Mononuclear cell (primary cell): Measurements from ENCODE around the gene PPP6C. TPM values are rescaled to one million over a fixed set of nuclear protein-coding genes. Genes with fewer than 3 reads are reported as not detected.
"Not testable (repeated sequence)": the region's sequence is repeated elsewhere in the genome, so short reads cannot be mapped to it uniquely, and the experiment has no call there.

Experiments used
- H3K27me3 ChIP-seq: 2 replicates; pipeline ENCODE4 v1.6.0; 2011; ENCODE audit warnings: low read length, control low read depth; ENCODE audit not compliant: insufficient read depth
- H3K4me1 ChIP-seq: 2 replicates; pipeline ENCODE4 v1.5.1; 2011; ENCODE audit warnings: mild to moderate bottlenecking, low read length, control low read depth; ENCODE audit not compliant: insufficient read depth
- H3K4me3 ChIP-seq: 2 replicates; pipeline ENCODE4 v1.5.1; 2011; ENCODE audit warnings: mild to moderate bottlenecking, low read length, moderate library complexity
- H3K9me3 ChIP-seq: 2 replicates; pipeline ENCODE4 v1.5.1; 2011; ENCODE audit warnings: low read depth, mild to moderate bottlenecking, control low read depth, low read length
- total RNA-seq: library from RNA; depleted of rRNA; stranded (reverse); fragments of >200 nt; gene quantifications from one replicate; pipeline ENCODE4 v1.2.3, GENCODE V29; 2012

PPP6C gene
- total RNA-seq, 1 donor: 57.3 TPM

GRCh38 chr9:125200216-125201047 lies 10.8 kb upstream of the PPP6C start, which contains the start of gene RABEPK:
RABEPK (plus strand) TSS chr9:125200542; CDS start chr9:125203014, 2,472 bp downstream.
- Histone ChIP-seq H3K4me1 (peaks cover 24% of the 10 kb centered on the region), H3K4me3 (peak within 1 kb of the TSS; percentile 97), H3K9me3 (no peaks in the 10 kb centered on the region), H3K27me3 (no peaks in the 10 kb centered on the region)

DNA sequence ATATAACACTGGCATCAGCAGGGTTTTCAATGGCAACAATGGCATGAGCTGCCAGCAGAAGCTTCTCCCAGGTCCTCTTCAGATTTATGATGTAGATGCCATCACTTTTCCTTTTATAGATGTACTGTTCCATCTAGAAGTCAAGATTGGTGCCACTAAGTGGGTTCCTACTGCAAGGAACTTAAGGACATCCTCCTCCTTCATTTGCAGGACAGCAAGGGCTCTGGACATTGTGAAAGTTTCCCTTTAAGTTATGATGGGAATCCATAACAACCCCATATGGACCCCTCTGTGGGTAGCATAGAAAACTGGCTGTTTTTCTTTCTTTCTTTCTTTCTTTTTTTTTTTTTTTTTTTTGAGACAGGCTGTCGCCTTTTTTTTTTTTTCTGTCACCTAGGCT lies 6.0 kb upstream of the PPP6C start:
- not testable (repeated sequence) for H3K4me3 ChIP-seq, H3K27me3 ChIP-seq, H3K9me3 ChIP-seq
- peaks cover 45% of the 10 kb centered on the region for H3K4me1 ChIP-seq

DNA sequence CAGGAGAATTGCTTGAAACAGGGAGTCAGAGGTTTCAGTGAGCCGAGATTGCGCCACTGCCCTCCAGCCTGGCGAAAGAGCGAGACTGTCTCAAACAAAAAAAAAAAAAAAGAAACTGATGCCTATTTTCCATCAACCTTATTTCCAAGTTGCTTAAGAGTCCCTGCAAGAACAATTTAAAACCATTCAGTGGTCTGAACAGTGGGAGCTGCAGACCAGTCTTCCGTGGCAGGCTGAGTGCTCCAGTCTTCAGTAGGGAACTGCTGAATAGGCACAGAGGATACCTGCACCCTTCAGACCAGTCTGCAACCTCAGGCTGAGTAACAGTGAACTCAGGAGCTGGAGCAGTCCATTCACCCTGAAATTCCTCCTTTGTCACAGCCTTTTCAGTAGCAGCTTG lies 4.9 kb upstream of the PPP6C start:
- not testable (repeated sequence) for H3K27me3 ChIP-seq, H3K4me3 ChIP-seq, H3K9me3 ChIP-seq
- H3K4me1 ChIP-seq: peaks cover 47% of the 10 kb centered on the region

- H3K4me3 ChIP-seq: peak overlapping the region; percentile 100
- peaks cover 61% of the 10 kb centered on the region for H3K4me1 ChIP-seq
- no peaks in the 10 kb centered on the region for H3K27me3 ChIP-seq
- H3K9me3 ChIP-seq: no peaks in the 10 kb centered on the region
Observed at GRCh38 chr9:125190361-125190801, 778 bp upstream of the PPP6C start.

DNA sequence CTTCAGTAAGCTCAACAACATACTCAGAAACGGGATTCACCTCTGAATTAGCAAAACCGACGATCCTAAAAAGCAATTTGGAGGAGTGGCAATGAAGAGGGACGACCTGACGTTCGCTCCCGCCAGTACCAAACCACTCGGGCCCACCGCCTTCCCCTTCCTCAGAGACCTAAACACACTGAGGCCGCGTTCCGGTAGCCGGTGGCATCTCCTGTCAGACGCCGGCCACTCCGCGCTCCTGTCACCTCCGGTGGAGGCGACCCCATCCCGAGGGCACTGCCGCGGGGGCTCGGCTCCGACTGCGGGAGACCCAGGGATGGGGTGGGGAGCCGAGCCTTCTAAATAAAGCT lies 617 bp downstream of the PPP6C start:
- Histone ChIP-seq H3K4me3 (peak overlapping the region; percentile 100), H3K4me1 (peaks cover 48% of the 10 kb centered on the region), H3K27me3 (no peaks in the 10 kb centered on the region), H3K9me3 (no peaks in the 10 kb centered on the region)

GRCh38 chr9:125183561-125183960 lies 6.0 kb downstream of the PPP6C start:
- Histone ChIP-seq H3K4me1 (peaks cover 20% of the 10 kb centered on the region), H3K4me3 (no peak overlapping the region), H3K27me3 (no peaks in the 10 kb centered on the region), H3K9me3 (no peaks in the 10 kb centered on the region)

GRCh38 chr9:125183054-125183453 lies 6.5 kb downstream of the PPP6C start:
- H3K4me3 ChIP-seq: no peak overlapping the region
- peaks cover 15% of the 10 kb centered on the region for H3K4me1 ChIP-seq
- no peaks in the 10 kb centered on the region for H3K27me3 ChIP-seq
- no peaks in the 10 kb centered on the region for H3K9me3 ChIP-seq

DNA sequence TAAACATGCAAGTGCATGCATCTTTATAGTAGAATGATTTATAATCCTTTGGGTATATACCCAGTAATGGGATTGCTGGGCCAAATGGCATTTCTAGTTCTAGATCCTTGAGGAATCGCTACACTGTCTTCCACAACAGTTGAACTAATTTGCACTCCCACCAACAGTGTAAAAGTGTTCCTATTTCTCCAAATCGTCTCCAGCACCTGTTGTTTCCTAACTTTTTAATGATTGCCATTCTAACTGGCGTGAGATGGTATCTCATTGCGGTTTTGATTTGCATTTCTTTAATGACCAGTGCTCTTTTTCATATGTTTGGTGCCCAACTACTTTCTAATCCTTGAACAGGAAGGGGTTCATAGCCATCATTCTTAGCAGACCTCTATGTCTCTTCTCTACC lies 7.8 kb downstream of the PPP6C start:
- not testable (repeated sequence) for H3K27me3 ChIP-seq, H3K4me1 ChIP-seq, H3K9me3 ChIP-seq, H3K4me3 ChIP-seq

DNA sequence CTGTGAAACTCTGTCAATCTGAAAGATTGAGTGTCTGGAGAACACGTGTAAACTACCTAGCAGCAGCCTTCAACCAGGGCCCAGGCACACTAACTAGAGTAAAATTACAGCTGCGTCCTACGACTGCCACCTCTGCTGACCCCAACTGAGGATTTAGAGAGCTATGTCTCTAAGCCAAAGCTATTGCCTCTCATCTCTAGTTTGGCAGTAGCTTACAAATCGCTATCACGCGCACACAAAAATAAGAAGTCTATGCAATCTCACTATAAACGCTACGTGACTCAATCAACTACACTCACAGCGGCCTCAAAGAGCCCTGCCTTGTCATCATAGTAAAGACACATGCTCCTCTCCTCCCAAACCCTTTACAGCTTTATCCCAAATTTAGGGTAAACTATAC lies 8.7 kb downstream of the PPP6C start:
- H3K9me3 ChIP-seq: no peaks in the 10 kb centered on the region
- no peak overlapping the region for H3K4me3 ChIP-seq
- H3K4me1 ChIP-seq: no peaks in the 10 kb centered on the region
- H3K27me3 ChIP-seq: no peaks in the 10 kb centered on the region

DNA sequence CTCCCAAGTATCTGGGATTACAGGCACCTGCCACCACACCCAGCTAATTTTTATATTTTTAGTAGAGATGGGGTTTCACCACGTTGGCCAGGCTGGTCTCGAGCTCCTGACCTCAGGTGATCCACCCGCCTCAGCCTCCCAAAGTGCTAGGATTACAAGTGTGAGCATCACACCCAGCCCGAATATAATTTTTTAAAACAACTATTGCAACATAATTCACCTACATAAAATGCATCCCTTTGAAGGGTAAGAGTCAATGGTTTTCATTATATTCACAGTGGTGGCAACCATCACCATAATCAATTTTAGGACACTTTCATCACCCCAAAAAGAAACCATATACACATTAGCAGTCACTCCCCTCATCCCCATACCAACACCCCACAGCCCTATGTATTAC lies 9.8 kb downstream of the PPP6C start:
- H3K9me3 ChIP-seq, H3K4me1 ChIP-seq, H3K27me3 ChIP-seq, H3K4me3 ChIP-seq: not testable (repeated sequence)

- no peaks in the 10 kb centered on the region for H3K9me3 ChIP-seq
- H3K4me3 ChIP-seq: no peak overlapping the region
- H3K4me1 ChIP-seq: peaks cover 6% of the 10 kb centered on the region
- H3K27me3 ChIP-seq: no peaks in the 10 kb centered on the region
Observed at GRCh38 chr9:125177888-125178287, 11.7 kb downstream of the PPP6C start.

- H3K27me3 ChIP-seq: no peaks in the 10 kb centered on the region
Observed at GRCh38 chr9:125176636-125177035, 13.0 kb downstream of the PPP6C start.

DNA sequence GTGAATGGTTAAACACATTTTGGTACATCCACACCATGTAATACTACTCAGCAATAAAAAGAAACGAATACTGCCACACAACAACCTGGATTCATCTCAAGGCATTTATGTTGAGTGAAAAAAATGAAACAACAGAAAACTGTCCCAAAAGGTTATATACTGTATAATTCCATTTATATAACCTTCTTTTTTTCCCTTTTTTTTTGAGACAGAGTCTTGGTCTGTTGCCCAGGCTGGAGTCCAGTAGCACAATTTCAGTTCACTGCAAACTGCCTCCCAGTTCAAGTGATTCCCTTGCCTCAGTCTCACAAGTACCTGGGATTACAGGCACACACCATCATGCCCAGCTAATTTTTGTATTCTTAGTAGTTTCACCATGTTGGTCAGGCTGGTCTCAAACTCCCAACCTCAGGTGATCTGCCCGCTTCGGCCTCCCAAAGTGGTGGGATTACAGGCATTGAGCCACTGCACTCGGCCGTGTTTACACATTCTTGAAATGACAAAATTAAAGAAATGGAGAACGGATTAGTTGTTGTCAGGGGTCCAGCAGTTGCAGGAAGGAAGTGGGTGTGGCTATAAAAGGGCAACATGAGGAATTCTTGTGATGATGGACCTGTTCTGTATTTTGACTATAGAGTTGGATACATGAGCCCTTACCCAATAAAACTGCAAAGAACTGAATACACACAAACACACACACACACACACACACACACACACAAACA lies 17.4 kb downstream of the PPP6C start:
- H3K27me3 ChIP-seq: no peaks in the 10 kb centered on the region
- H3K9me3 ChIP-seq: no peaks in the 10 kb centered on the region
- no peak overlapping the region for H3K4me3 ChIP-seq
- H3K4me1 ChIP-seq: peaks cover 15% of the 10 kb centered on the region

More at GRCh38 chr9:125176636-125177035, 13.0 kb downstream of the PPP6C start:
- no peak overlapping the region for H3K4me3 ChIP-seq
- no peaks in the 10 kb centered on the region for H3K9me3 ChIP-seq
- peaks cover 15% of the 10 kb centered on the region for H3K4me1 ChIP-seq

- Histone ChIP-seq H3K9me3 (no peaks in the 10 kb centered on the region), H3K4me3 (no peak overlapping the region), H3K27me3 (no peaks in the 10 kb centered on the region), H3K4me1 (peaks cover 15% of the 10 kb centered on the region)
Observed at GRCh38 chr9:125169895-125170294, 19.7 kb downstream of the PPP6C start.

DNA sequence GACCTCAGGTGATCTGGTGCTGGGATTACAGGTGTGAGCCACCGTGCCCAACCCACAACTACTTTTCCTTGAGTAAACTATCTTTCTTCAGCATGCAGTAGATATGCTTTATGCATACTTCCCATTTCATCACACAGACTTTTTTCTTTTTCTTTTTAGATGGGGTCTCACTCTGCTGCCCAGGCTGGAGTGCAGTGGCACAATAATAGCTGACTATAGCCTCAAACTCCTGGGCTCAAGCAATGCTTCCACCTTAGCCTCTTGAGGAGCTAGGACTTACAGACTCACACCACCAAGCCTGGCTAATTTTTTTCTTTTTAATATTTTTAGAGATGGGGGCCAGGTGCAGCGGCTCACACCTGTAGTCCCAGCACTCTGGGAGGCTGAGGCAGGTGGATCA lies 22.8 kb downstream of the PPP6C start:
- Histone ChIP-seq H3K9me3 (no peaks in the 10 kb centered on the region), H3K4me1 (no peaks in the 10 kb centered on the region), H3K27me3 (no peaks in the 10 kb centered on the region), H3K4me3 (no peak overlapping the region)

- H3K4me3 ChIP-seq, H3K4me1 ChIP-seq, H3K9me3 ChIP-seq, H3K27me3 ChIP-seq: not testable (repeated sequence)
Observed at GRCh38 chr9:125162891-125163290, 26.7 kb downstream of the PPP6C start.
